Activated naive CD4-positive, alpha-beta T cell treated with anti-CD3 and anti-CD28 coated beads, Interleukin-2, amount 10 ng/mL, durations not matched to agents 7 days and 5 days (primary cell): ENCODE data around the gene PNKP.
A peak's percentile ranks its signal among the peaks of the same experiment; 100 is the strongest.

Source experiments
- CTCF ChIA-PET: fragments of 350-600 bp; sonication (Branson Sonifier 250); formaldehyde crosslinking; loops from one replicate; lab custom pipeline; 2021; ENCODE audit warnings: antibody characterized with exemption; lab: Charles Lee
- DNase-seq: peaks from one replicate; pipeline ENCODE4 v3.0.0-alpha.2; 2020
- H3K27ac Mint-ChIP-seq: one replicate; pipeline ENCODE4 v1.8.0; 2021; ENCODE audit warnings: mild to moderate bottlenecking, moderate library complexity, mixed read lengths
- H3K27me3 Mint-ChIP-seq: one replicate; pipeline ENCODE4 v1.8.0; 2021; ENCODE audit warnings: mild to moderate bottlenecking, mixed read lengths
- H3K36me3 Mint-ChIP-seq: one replicate; pipeline ENCODE4 v1.8.0; 2021; ENCODE audit warnings: mixed read lengths
- H3K4me1 Mint-ChIP-seq: one replicate; pipeline ENCODE4 v1.8.0; 2021; ENCODE audit warnings: mixed read lengths
- H3K4me3 Mint-ChIP-seq: one replicate; pipeline ENCODE4 v1.8.0; 2021; ENCODE audit warnings: mild to moderate bottlenecking, moderate library complexity, mixed read lengths
- H3K9me3 Mint-ChIP-seq: one replicate; pipeline ENCODE4 v1.8.0; 2021; ENCODE audit warnings: mixed read lengths

Gene PNKP

DNA sequence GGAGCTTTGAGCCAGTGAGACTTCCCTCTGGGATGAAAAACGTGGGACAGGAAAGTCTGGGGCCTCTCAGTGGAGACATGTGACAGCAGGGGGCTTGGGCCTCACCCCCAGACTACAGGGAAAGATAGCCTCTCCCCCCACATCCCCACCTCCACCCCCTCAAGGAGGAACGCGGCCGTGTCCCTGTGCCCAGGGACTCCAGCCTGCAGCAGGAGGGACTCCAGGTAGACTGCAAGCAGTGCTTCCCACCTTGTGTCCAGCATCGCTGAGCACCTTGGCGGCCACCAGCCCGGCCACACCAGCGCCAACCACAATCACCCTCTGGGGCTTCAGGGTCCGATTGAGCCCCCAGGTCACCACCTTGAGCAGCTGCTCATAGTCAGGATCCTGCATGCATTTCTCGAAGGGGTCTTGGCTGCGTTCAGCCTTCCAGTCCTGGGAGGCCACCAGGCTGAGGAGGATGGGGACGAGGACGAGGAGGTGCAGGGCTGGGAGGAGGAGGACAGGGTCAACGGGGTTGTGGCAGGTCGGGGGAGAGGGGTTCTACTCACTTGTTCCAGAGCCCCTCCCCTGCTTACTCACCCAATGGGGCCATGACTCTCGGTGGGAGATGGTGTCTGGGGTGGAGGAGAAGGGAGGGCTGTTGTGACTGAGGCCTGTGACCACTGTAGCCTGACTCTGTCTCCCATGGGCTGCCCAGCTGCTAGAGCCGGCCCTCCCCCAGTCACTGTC lies 28.4 kb upstream of the PNKP start:
- Mint-ChIP-seq H3K36me3 (no peaks in the 10 kb centered on the region), H3K4me1 (peaks cover 35% of the 10 kb centered on the region), H3K4me3 (no peak overlapping the region), H3K27ac (peak overlapping the region; percentile 68), H3K27me3 (peaks cover 33% of the 10 kb centered on the region), H3K9me3 (no peaks in the 10 kb centered on the region)
- CTCF ChIA-PET, result interaction anchor here (1.0 to 1.1 kb wide), 2 partner anchors 14 to 27 kb away, joined by 3 read pairs; no protein-coding TSS in a partner anchor
- no peak for DNase-seq

DNA sequence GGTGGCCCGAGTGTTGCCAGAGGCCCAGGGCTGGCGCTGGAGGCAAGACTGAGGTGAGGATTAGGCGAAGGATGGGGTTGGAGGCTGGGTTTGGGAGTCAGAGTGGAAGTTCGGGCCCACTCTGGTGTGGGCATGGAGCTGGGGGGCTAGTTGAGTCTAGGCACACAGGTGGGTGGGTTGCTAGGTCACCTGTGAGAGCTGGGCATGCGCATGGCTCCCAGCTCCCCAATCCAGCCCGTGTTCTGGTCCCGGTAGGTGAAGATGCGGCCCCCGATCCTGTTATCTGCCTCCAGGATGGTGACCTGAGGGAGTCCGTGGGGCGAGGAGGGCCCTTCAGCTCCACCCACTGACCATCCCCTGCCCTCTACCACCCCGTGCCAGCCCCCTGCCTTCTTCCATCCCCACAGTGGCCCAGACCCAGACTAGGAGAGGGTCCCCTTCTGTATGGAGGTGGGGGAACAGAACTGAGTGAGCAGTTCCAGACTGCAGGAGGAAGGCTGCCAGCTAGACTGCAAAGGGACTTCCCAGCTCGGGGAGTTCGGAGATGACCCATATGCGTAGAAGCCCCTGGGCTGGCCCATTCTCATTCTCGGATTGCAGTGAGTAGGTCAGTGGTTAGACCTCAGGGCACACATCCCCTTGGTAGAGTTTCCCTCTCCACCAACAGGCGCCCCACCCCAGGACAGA lies 27.6 kb upstream of the PNKP start:
- H3K4me3 Mint-ChIP-seq, result no peak overlapping the region

DNA sequence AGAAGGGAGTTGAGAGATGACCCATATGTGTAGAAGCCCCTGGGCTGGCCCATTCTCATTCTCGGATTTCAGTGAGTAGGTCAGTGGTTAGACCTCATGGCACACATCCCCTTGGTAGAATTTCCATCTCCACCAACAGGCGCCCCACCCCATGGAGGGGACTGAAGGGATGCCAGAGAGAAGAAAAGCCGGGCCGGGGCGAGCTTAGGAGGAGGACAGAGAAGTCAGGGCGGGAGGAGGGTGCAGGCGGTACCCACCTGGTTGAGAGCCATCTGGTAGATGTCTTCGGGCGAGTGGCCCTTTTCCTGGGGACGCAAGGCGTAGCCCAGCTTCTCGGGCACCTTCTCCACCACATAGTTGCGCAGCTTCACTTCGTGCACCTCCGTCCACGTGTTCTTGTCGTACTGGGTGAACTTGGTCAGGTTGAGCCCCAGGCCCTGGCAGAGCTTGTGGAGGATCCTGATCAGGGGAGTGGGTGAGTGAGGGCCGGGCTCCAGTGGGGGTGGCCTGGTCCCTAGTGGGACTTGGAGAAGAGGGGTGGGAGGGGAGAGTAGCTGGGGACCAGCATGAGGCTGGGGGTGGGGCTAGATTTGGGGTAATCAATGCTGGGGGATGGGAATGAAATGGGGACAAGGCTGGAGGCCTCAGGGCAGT lies 26.8 kb upstream of the PNKP start:
- H3K9me3 Mint-ChIP-seq, result no peaks in the 10 kb centered on the region
- H3K36me3 Mint-ChIP-seq, result peaks cover 2% of the 10 kb centered on the region
- H3K27me3 Mint-ChIP-seq, result peaks cover 43% of the 10 kb centered on the region
- peaks cover 42% of the 10 kb centered on the region for H3K4me1 Mint-ChIP-seq
- no peak for DNase-seq
- H3K27ac Mint-ChIP-seq, result no peak overlapping the region
- CTCF ChIA-PET, result interaction anchor here (1.4 kb wide), 1 partner anchor 17 kb away, joined by 4 read pairs; no protein-coding TSS in a partner anchor
- no peak overlapping the region for H3K4me3 Mint-ChIP-seq

More for the DNA sequence above, 27.6 kb upstream of the PNKP start:
- Mint-ChIP-seq H3K27ac (peak overlapping the region; percentile 28), H3K9me3 (no peaks in the 10 kb centered on the region), H3K4me1 (peaks cover 38% of the 10 kb centered on the region), H3K36me3 (no peaks in the 10 kb centered on the region), H3K27me3 (peaks cover 40% of the 10 kb centered on the region)
- CTCF ChIA-PET, result interaction anchor here (1.0 to 1.4 kb wide), 3 partner anchors 13 to 26 kb away, joined by 3 to 4 read pairs (median 3); no protein-coding TSS in a partner anchor
- DNase-seq, result no peak

DNA sequence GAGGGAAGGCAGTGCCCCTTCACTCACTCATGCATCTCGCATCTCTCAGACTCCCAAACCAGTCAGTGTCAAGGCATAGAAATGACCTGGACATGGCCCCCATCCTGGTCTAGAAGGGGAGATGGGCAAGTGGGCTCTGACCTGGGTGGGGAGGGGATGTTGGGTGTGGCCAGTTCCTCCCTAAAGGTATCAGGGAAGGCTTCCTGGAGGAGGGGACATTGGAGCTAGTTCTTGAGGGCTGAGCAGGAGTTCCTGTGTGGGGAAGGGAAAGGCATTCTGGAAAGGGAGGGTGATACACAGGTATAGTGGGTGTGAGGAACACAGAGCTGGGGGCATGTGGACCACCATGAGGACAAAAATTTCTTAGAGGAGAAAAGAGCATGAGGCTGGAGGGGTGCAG lies 25.3 kb upstream of the PNKP start:
- CTCF ChIA-PET, result no interaction called here
- no peak overlapping the region for H3K27ac Mint-ChIP-seq
- peaks cover 2% of the 10 kb centered on the region for H3K36me3 Mint-ChIP-seq
- no peak for DNase-seq
- H3K4me1 Mint-ChIP-seq, result peaks cover 37% of the 10 kb centered on the region
- no peaks in the 10 kb centered on the region for H3K9me3 Mint-ChIP-seq
- H3K27me3 Mint-ChIP-seq, result peaks cover 43% of the 10 kb centered on the region
- H3K4me3 Mint-ChIP-seq, result peak overlapping the region; percentile 26

DNA sequence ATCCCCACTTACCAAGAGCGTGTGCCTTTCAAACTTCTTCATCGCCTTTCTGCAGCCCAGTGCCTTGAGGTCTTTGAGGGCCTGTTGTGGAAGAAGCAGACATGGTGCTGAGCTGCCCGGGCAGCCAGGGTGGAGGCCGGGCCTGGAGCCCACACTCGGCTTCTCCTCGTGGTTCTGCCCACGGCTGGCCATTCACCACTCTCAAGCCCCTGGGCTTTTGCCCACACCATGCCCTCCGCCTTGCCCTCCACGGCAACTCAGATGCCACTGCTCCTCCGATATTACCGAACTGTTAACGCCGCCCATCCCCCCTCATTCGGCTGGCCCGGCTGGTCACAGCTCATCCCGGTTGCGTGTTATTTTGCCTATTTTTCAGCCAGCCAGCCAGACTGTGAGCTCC lies 24.0 kb upstream of the PNKP start:
- Mint-ChIP-seq H3K4me1 (peaks cover 24% of the 10 kb centered on the region), H3K36me3 (peaks cover 4% of the 10 kb centered on the region), H3K27ac (peak overlapping the region; percentile 75), H3K27me3 (peaks cover 43% of the 10 kb centered on the region), H3K9me3 (no peaks in the 10 kb centered on the region), H3K4me3 (no peak overlapping the region)
- CTCF ChIA-PET, result interaction anchor here (1.1 kb wide), 1 partner anchor 82 kb away, joined by 3 read pairs; no protein-coding TSS in a partner anchor
- DNase-seq, result no peak

DNA sequence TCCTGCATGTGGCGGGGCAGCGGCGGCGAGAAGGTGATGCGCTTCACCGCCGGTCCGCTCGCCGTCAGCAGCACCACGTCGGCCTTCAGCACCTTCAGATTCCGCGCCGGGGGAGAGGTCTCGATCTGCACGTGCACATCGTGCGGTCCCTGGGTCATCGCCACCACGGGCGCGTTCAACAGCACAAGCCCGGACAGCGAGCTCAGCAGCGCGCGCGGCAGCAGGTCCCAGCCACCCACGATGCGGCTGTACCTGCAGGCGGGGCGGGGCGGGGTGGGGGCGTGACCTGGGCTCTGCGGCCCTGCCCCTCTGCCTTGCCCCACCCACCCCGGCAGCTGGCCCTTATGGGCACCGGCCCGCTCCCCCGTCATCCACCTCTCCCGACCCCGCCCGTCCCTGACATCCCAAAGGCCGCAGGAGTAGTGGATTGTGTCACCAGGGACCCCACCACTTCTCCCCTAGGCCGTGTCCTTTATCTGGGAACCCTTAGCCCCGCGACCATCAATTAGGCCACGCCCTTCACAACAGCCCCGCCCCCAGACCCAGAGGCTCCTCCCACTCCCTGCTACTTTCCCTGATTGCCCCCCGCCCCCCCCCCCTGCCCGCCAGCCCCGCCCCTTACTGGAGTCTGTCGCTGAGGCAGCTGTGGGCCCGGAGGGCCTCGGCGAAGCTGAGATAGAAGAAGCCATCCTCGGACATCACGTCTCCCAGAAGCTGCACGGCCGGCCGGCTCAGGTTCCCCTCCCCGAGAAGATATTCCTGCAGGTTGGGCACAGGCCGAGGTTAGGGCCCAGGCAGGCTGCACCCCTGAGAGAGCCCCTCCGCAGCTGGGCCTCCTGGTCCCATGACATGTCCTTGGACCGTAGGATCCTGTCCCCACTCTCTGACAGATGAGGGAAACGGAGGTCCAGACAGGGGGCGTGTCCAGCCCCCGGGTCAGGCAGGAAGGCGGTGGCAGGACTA lies 23.3 kb upstream of the PNKP start:
- peak; percentile 76 for DNase-seq
- Mint-ChIP-seq H3K27ac (peak overlapping the region; percentile 45), H3K27me3 (peaks cover 38% of the 10 kb centered on the region), H3K4me1 (peaks cover 17% of the 10 kb centered on the region), H3K36me3 (peaks cover 7% of the 10 kb centered on the region), H3K4me3 (peak overlapping the region; percentile 66), H3K9me3 (no peaks in the 10 kb centered on the region)
- CTCF ChIA-PET, result interaction anchor here (0.9 kb wide), 1 partner anchor 25 kb away, joined by 3 read pairs; no protein-coding TSS in a partner anchor

DNA sequence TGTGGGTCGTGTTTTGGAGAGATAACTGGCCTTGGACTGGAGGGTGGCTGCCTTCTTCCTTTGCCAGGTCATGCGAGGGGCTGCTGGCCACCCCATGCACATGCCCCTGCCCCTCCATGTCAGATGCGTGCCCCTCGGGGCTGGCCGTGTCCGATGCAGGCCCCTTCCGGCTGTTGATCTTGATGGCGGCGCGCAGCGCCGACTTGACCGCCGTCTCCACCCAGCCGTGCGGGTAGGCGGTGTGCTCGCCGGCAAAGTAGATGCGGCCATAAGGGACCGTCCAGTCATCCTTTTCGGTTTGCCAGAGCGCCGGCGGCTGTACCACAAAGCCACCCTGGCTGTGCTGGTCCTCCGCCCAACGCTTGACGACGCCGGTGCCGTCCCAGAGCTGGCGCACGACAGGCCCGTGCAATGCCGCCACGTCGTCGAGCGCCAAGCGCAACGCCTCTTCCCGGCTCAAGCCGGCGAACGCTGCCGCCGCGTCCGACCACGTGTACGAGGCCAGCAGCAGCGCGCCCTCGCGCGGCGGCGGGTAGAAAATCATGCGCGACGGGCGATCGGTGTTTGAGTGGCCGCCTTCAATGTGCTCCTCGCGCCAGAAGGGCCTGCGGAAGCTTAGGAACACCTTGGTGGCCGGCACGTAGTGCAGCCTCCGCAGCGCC lies 22.4 kb upstream of the PNKP start:
- Mint-ChIP-seq H3K9me3 (no peaks in the 10 kb centered on the region), H3K27ac (peak overlapping the region; percentile 45), H3K4me3 (peak overlapping the region; percentile 66), H3K4me1 (peaks cover 14% of the 10 kb centered on the region), H3K27me3 (peaks cover 38% of the 10 kb centered on the region), H3K36me3 (peaks cover 13% of the 10 kb centered on the region)
- peak; percentile 83 for DNase-seq
- CTCF ChIA-PET, result interaction anchor here (0.5 to 0.9 kb wide), 2 partner anchors 25 to 28 kb away, joined by 3 read pairs; no protein-coding TSS in a partner anchor

DNA sequence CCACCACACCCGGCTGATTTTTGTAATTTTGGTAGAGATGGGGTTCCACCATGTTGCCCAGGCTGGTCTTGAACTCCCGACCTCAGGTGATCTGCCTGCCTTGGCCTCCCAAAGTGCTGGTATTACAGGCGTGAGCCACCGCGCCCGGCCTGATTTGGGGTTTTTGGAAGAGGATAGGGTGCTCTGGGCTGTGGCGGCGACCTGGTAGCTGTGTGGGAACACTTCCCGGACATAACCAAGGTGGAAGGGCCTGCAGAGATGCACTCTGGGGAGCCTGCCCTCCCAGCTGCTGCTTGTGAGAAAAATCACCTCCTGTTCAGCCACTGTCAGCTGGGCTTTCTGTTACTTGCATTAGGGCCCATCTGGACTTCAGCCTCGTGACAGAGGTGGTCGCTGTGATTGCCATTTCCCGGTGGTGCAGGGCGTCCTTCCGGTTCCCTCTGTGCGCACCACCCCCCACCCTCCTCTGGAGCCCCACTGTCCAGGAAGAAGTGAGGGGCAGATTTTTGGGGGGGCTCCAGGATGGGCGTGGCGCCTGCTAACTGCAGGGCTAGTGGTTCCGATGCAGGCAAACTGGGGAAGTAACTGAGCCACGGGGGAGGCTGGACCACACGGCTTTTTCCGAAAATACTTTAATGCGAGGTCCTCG lies 21.8 kb upstream of the PNKP start:
- CTCF ChIA-PET, result no interaction called here
- H3K4me1 Mint-ChIP-seq, result peaks cover 14% of the 10 kb centered on the region

DNA sequence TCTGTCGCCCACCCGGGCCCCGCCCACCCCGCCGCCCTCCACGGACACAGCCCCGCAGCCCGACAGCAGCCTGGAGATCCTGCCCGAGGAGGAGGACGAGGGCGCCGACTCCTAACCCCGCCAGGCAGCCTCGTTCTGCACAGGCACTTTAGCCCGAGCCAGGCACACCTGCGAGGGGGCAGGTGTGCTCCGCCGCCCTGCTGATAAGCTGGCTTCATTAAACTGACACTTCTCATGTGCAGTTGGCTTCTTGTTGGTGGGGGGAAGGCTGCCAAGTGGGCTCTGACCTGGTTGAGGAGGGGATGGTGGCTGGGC lies 21.1 kb upstream of the PNKP start:
- H3K36me3 Mint-ChIP-seq, result peaks cover 22% of the 10 kb centered on the region
- CTCF ChIA-PET, result interaction anchor here (0.6 kb wide), 1 partner anchor 818 kb away, joined by 3 read pairs; no protein-coding TSS in a partner anchor
- peaks cover 37% of the 10 kb centered on the region for H3K27me3 Mint-ChIP-seq
- no peak for DNase-seq
- no peaks in the 10 kb centered on the region for H3K9me3 Mint-ChIP-seq
- no peak overlapping the region for H3K4me3 Mint-ChIP-seq
- peaks cover 14% of the 10 kb centered on the region for H3K4me1 Mint-ChIP-seq
- H3K27ac Mint-ChIP-seq, result no peak overlapping the region

More for the DNA sequence above, 21.8 kb upstream of the PNKP start:
- Mint-ChIP-seq H3K27ac (no peak overlapping the region), H3K9me3 (no peaks in the 10 kb centered on the region), H3K27me3 (peaks cover 38% of the 10 kb centered on the region), H3K4me3 (no peak overlapping the region), H3K36me3 (peaks cover 18% of the 10 kb centered on the region)
- DNase-seq, result no peak

DNA sequence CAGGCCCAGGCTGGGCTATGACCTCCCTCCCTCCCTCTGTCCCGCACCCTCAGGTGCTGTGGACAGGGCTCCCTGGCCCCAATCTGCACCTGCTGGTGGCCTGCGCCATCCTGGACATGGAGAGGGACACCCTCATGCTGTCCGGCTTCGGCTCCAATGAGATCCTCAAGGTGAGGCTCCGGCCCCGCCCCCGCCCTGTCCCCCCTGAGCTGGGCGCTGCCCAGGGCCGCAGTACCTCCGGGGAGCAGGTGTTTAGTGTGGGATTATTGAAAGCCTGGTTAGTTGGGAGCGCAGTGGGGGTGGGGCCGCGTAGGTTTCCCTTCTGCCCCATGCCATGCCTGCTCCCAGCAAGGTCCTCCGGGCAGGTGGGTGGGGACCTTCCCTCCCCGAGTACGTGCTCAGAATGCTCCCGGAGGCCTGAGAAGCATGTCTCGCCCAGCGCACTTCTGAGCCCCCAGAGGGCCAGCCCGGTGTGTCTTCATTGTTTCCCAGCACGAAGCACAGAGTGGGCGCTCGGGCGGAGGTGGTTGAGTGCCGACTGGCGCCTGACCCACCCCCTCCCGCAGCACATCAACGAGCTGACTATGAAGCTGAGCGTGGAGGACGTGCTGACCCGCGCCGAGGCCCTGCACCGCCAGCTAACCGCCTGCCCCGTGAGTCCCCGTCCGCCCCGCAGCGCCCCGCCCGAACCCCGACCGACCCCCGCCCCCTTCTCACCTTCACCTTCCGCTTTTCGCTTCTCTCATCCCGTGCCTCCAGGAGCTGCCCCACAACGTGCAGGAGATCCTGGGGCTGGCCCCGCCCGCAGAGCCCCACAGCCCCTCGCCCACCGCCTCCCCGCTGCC lies 20.5 kb upstream of the PNKP start:
- Mint-ChIP-seq H3K27me3 (peaks cover 32% of the 10 kb centered on the region), H3K4me1 (peaks cover 14% of the 10 kb centered on the region), H3K9me3 (no peaks in the 10 kb centered on the region), H3K27ac (no peak overlapping the region), H3K36me3 (peaks cover 28% of the 10 kb centered on the region), H3K4me3 (no peak overlapping the region)
- CTCF ChIA-PET, result interaction anchor here (0.6 kb wide), 1 partner anchor 819 kb away, joined by 3 read pairs; no protein-coding TSS in a partner anchor
- no peak for DNase-seq

DNA sequence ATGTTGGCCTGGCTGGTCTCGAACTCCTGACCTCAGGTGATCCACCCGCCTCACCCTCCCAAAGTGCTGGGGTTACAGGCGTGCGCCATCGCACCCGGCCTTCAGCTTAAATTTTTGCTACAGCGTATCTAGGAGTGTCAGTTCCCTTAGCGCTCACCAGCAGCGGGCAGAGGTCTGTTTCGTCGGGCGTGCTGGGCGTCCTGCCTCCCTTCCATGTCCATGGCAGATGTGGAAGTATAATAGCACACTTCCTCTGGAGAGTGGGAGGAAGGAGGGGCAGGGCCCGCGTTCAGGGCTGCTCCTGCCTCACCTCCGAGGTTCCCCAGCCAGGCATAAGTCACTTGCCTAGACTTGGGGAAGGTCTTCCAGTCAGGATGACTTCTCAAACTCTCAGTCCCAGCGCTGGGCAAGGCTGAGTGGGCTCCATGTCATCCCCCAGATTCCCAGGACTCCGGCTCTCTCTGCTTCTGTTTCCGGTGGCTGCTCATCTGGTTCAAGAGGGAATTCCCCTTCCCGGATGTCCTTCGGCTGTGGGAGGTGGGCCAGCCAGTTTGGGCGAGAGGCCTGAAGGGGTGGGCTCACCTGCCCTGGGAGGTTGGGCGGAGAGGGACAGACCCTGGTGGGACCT lies 19.8 kb upstream of the PNKP start:
- no peak for DNase-seq
- H3K27me3 Mint-ChIP-seq, result peaks cover 24% of the 10 kb centered on the region
- H3K36me3 Mint-ChIP-seq, result peaks cover 31% of the 10 kb centered on the region
- H3K4me1 Mint-ChIP-seq, result peaks cover 10% of the 10 kb centered on the region
- no peak overlapping the region for H3K27ac Mint-ChIP-seq
- H3K4me3 Mint-ChIP-seq, result no peak overlapping the region
- CTCF ChIA-PET, result no interaction called here
- no peaks in the 10 kb centered on the region for H3K9me3 Mint-ChIP-seq
